HepG2 (cell line): ENCODE results near the gene POLR3E. TPM values are rescaled to one million over a fixed set of nuclear protein-coding genes. Genes with fewer than 3 reads are reported as not detected.

ENCODE experiments used
- AGO2 ChIP-seq: fragments of 200-400 bp; formaldehyde crosslinking; optimal IDR thresholded peaks from 2 replicates; pipeline ENCODE3; 2017; ENCODE audit warnings: mild to moderate bottlenecking, low read depth, low read length, moderate library complexity
- ASH2L ChIP-seq: fragments of 300-600, 200-600 bp; sonication (generic); IDR thresholded peaks from 2 replicates; pipeline ENCODE4 v1.7.0; 2017; ENCODE audit warnings: low read depth, mild to moderate bottlenecking, moderate library complexity, mixed read lengths, low read length; ENCODE audit not compliant: insufficient read length
- EEA1 ChIP-seq: sonication (generic); formaldehyde crosslinking; IDR thresholded peaks from 2 replicates; pipeline ENCODE4 v1.5.1; 2020; ENCODE audit warnings: mild to moderate bottlenecking, missing genetic modification reagents, borderline replicate concordance
- EED ChIP-seq: sonication (generic); formaldehyde crosslinking; IDR thresholded peaks from 2 replicates; pipeline ENCODE4 v1.5.0; 2020; ENCODE audit warnings: mild to moderate bottlenecking, missing genetic modification reagents
- ETV5 ChIP-seq: IDR thresholded peaks from 2 replicates; pipeline ENCODE4 v1.6.1; 2018; ENCODE audit warnings: missing biosample characterization, missing genetic modification reagents, inconsistent platforms, borderline replicate concordance
- GTF3A ChIP-seq: sonication (generic); formaldehyde crosslinking; conservative IDR thresholded peaks from 2 replicates; pipeline ENCODE4 v1.4.0; 2020; ENCODE audit warnings: mild to moderate bottlenecking, missing genetic modification reagents
- HDAC1 ChIP-seq: sonication (generic); formaldehyde crosslinking; IDR thresholded peaks from 2 replicates; pipeline ENCODE4 v1.5.1; 2020; ENCODE audit warnings: mild to moderate bottlenecking, missing genetic modification reagents
- MEIS1 ChIP-seq: sonication (generic); formaldehyde crosslinking; IDR thresholded peaks from 2 replicates; pipeline ENCODE4 v1.9.0; 2021; ENCODE audit warnings: mild to moderate bottlenecking, missing genetic modification reagents, moderate library complexity, borderline replicate concordance
- NFATC3 ChIP-seq: sonication (generic); formaldehyde crosslinking; IDR thresholded peaks from 2 replicates; pipeline ENCODE4 v1.5.1; 2020; ENCODE audit warnings: mild to moderate bottlenecking, missing genetic modification reagents
- NFIB ChIP-seq: sonication (generic); formaldehyde crosslinking; IDR thresholded peaks from 2 replicates; pipeline ENCODE4 v1.9.0; 2021; ENCODE audit warnings: missing genetic modification reagents, mild to moderate bottlenecking, borderline replicate concordance
- RBFOX2 ChIP-seq: fragments of 200-400 bp; formaldehyde crosslinking; IDR thresholded peaks from 2 replicates; pipeline ENCODE4 v1.6.1; 2017; ENCODE audit warnings: low read depth, mild to moderate bottlenecking, low read length
- RFX3 ChIP-seq: IDR thresholded peaks from 2 replicates; pipeline ENCODE4 v1.6.1; 2016; ENCODE audit warnings: missing biosample characterization, missing genetic modification reagents
- SMARCC2 ChIP-seq: fragments of 450-650 bp; IDR thresholded peaks from 2 replicates; pipeline ENCODE4 v1.6.1; 2017; ENCODE audit warnings: antibody characterized with exemption, mild to moderate bottlenecking
- TMF1 ChIP-seq: sonication (generic); formaldehyde crosslinking; IDR thresholded peaks from 2 replicates; pipeline ENCODE4 v1.8.1; 2022; ENCODE audit warnings: low read depth, missing genetic modification reagents
- ZBTB1 ChIP-seq: sonication (generic); formaldehyde crosslinking; IDR thresholded peaks from 2 replicates; pipeline ENCODE4 v1.4.0; 2020; ENCODE audit warnings: missing genetic modification reagents, borderline replicate concordance
- ZBTB3 ChIP-seq: sonication (generic); formaldehyde crosslinking; IDR thresholded peaks from 2 replicates; pipeline ENCODE4 v1.4.0; 2020; ENCODE audit warnings: low read depth, mild to moderate bottlenecking, moderate library complexity, missing genetic modification reagents, borderline replicate concordance
- ZFP36 ChIP-seq: fragments of 150-350 bp; IDR thresholded peaks from 2 replicates; pipeline ENCODE4 v1.6.1; 2018; ENCODE audit warnings: borderline replicate concordance, low read length, low read depth; ENCODE audit not compliant: partially characterized antibody
- ZNF383 ChIP-seq: sonication (generic); formaldehyde crosslinking; IDR thresholded peaks from 2 replicates; pipeline ENCODE4 v1.4.0; 2020; ENCODE audit warnings: missing genetic modification reagents, mild to moderate bottlenecking, borderline replicate concordance
- ZNF432 ChIP-seq: sonication (generic); formaldehyde crosslinking; IDR thresholded peaks from 2 replicates; pipeline ENCODE4 v1.5.0; 2020; ENCODE audit warnings: missing genetic modification reagents, mild to moderate bottlenecking, borderline replicate concordance
- ZNF460 ChIP-seq: sonication (generic); formaldehyde crosslinking; IDR thresholded peaks from 2 replicates; pipeline ENCODE4 v1.5.1; 2020; ENCODE audit warnings: missing genetic modification reagents, mild to moderate bottlenecking, borderline replicate concordance
- ZNF543 ChIP-seq: sonication (generic); formaldehyde crosslinking; IDR thresholded peaks from 2 replicates; pipeline ENCODE4 v1.4.0; 2020; ENCODE audit warnings: mild to moderate bottlenecking, missing genetic modification reagents
- ZNF557 ChIP-seq: sonication (generic); formaldehyde crosslinking; IDR thresholded peaks from 2 replicates; pipeline ENCODE4 v1.4.0; 2020; ENCODE audit warnings: missing genetic modification reagents
- ZNF83 ChIP-seq: sonication (generic); formaldehyde crosslinking; IDR thresholded peaks from 2 replicates; pipeline ENCODE4 v1.4.0; 2020; ENCODE audit warnings: missing genetic modification reagents, mild to moderate bottlenecking, borderline replicate concordance
- ZSCAN30 ChIP-seq: sonication (generic); formaldehyde crosslinking; IDR thresholded peaks from 2 replicates; pipeline ENCODE4 v1.5.0; 2020; ENCODE audit warnings: mild to moderate bottlenecking, missing genetic modification reagents
- polyA plus RNA-seq, 8 experiments: library from polyadenylated mRNA; depleted of rRNA in 3 of 8; stranded (reverse) in 7 of 8; unstranded in 1 of 8; fragments of >200 nt; fragmentation: Illumina TruSeq in 4 of 8; extraction: Trizol in 4 of 8; gene quantifications; 2 replicates each; pipeline versions ENCODE4 v1.2.1 to v1.2.3, GENCODE V29; 2011 to 2016; ENCODE audit warnings: low read depth in 4 of 8, missing spikeins in 1 of 8, mixed read lengths in 1 of 8; ENCODE audit not compliant: insufficient read depth in 1 of 8
- total RNA-seq, 5 experiments: library from RNA; depleted of rRNA; stranded (reverse); fragments of >200 nt; fragmentation: Illumina TruSeq; extraction: Trizol; gene quantifications; 2 replicates each; pipeline ENCODE4 v1.2.3, GENCODE V29; 2016; ENCODE audit warnings: low read depth in 1 of 5
- TF ChIP-seq, protein P1 (sequence below): fragments of 450-650 bp; IDR thresholded peaks from 2 replicates; pipeline ENCODE4 v1.6.1; 2017
- TF ChIP-seq, protein P2 (sequence below): sonication (generic); formaldehyde crosslinking; IDR thresholded peaks from 2 replicates; pipeline ENCODE4 v1.8.0; 2022; ENCODE audit warnings: missing genetic modification reagents, low read depth, mild to moderate bottlenecking, borderline replicate concordance
- TF ChIP-seq, protein P3 (sequence below): sonication (generic); formaldehyde crosslinking; IDR thresholded peaks from 2 replicates; pipeline ENCODE4 v1.5.0; 2020; ENCODE audit warnings: mild to moderate bottlenecking, missing genetic modification reagents

Gene POLR3E
- total and polyA plus RNA-seq, 2 of the 13 experiments (the other 11 are each of a cell fraction or from before 2014, with no cell fraction given): 135 to 262 TPM

DNA sequence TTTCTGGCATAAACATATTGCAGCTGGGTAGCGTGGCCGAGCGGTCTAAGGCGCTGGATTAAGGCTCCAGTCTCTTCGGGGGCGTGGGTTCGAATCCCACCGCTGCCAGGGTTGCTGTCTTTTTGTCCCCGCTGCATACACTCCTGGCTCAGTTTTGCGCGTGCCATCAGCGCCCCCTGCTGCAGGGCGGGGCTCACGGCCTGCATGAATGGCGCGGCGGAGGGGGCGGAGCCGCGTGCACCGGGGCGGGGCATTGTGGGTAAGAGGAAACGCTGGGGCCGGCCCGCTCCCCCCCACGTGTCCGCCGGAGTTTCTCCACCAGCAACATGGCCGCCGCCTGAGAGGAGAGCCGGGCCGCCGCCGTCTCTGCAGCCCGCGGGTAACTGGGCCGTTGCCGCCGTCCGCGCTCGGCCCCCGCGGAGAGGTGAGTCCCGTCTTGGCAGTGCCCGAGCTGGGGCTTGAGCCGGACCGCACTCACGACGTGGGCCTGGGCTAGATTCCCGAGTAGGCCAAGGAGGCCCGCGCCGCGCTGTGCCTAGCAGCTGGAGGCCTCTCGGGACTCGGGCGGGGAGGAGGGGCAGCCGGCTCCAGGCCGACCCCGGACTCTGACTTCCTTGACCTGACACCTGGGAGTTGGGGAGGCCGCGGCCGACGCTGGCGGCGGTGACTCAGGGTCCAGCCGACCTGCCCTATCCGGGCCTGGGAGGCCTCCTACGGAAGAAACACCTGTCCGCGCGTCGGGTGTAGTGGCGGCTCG lies at the start of gene POLR3E (continued):
- TF ChIP-seq RBFOX2: peak; percentile 99
- TF ChIP-seq ZSCAN30 (CRISPR knock-in tag): peak; percentile 97; the same call in 1 of the 2 replicates
- peak; percentile 93 for TF ChIP-seq ASH2L
- no peak for TF ChIP-seq ZFP36
- TF ChIP-seq EEA1 (CRISPR knock-in tag): peak; percentile 99
- peak; percentile 98 for TF ChIP-seq MEIS1 (CRISPR knock-in tag)
- peak; percentile 68; the same call in 1 of the 2 replicates for TF ChIP-seq ZNF460 (CRISPR knock-in tag)
- peak; percentile 97 for TF ChIP-seq ZBTB3 (CRISPR knock-in tag)
- peak; percentile 98 for TF ChIP-seq ZNF543 (CRISPR knock-in tag)
- TF ChIP-seq AGO2: peak; percentile 97
- TF ChIP-seq HDAC1 (CRISPR knock-in tag): peak; percentile 97
- peak; percentile 89; the same call in 1 of the 2 replicates for TF ChIP-seq ZNF432 (CRISPR knock-in tag)
- 0 out of 2 replicates have a peak, but pooled peaks have one; percentile 11 for TF ChIP-seq NFIB (CRISPR knock-in tag)
- 0 out of 2 replicates have a peak, but pooled peaks have one; percentile 61 for TF ChIP-seq SMARCC2
- TF ChIP-seq ZNF557 (CRISPR knock-in tag): peak; percentile 94
- TF ChIP-seq ZBTB1 (CRISPR knock-in tag): peak; percentile 17; the same call in 1 of the 2 replicates
- peak; percentile 99 for TF ChIP-seq GTF3A
- TF ChIP-seq TMF1 (CRISPR knock-in tag): peak; percentile 98
- TF ChIP-seq ZNF83 (CRISPR knock-in tag): peak; percentile 96
- TF ChIP-seq RFX3: peak; percentile 39; the same call in 1 of the 2 replicates
- peak; percentile 87; the same call in 1 of the 2 replicates for TF ChIP-seq NFATC3 (CRISPR knock-in tag)
- peak; percentile 100 for TF ChIP-seq EED (CRISPR knock-in tag)
- TF ChIP-seq, protein P1, sequence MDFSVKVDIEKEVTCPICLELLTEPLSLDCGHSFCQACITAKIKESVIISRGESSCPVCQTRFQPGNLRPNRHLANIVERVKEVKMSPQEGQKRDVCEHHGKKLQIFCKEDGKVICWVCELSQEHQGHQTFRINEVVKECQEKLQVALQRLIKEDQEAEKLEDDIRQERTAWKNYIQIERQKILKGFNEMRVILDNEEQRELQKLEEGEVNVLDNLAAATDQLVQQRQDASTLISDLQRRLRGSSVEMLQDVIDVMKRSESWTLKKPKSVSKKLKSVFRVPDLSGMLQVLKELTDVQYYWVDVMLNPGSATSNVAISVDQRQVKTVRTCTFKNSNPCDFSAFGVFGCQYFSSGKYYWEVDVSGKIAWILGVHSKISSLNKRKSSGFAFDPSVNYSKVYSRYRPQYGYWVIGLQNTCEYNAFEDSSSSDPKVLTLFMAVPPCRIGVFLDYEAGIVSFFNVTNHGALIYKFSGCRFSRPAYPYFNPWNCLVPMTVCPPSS: no peak
- peak; percentile 99 for TF ChIP-seq ZNF383 (CRISPR knock-in tag)
- peak; percentile 73 for TF ChIP-seq ETV5 (CRISPR knock-in tag)
- TF ChIP-seq, protein P2, sequence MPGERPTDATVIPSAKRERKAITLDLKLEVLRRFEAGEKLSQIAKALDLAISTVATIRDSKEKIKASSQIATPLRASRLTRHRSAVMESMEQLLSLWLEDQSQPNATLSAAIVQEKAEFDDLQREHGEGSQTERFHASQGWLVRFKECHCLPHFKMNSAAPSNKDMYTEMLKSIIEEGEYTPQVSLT (CRISPR knock-in tag): peak; percentile 94
- TF ChIP-seq, protein P3, sequence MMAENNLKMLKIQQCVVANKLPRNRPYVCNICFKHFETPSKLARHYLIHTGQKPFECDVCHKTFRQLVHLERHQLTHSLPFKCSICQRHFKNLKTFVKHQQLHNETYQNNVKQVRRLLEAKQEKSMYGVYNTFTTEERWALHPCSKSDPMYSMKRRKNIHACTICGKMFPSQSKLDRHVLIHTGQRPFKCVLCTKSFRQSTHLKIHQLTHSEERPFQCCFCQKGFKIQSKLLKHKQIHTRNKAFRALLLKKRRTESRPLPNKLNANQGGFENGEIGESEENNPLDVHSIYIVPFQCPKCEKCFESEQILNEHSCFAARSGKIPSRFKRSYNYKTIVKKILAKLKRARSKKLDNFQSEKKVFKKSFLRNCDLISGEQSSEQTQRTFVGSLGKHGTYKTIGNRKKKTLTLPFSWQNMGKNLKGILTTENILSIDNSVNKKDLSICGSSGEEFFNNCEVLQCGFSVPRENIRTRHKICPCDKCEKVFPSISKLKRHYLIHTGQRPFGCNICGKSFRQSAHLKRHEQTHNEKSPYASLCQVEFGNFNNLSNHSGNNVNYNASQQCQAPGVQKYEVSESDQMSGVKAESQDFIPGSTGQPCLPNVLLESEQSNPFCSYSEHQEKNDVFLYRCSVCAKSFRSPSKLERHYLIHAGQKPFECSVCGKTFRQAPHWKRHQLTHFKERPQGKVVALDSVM (CRISPR knock-in tag): peak; percentile 88
